Panc1 (cell line): ENCODE data around the gene KRTAP1-4. TPM values are rescaled to one million over a fixed set of nuclear protein-coding genes. Genes with fewer than 3 reads are reported as not detected.
"Not testable (repeated sequence)": the region's sequence is repeated elsewhere in the genome, so short reads cannot be mapped to it uniquely, and the experiment has no call there.

Experiments used
- ATAC-seq: fragments of 200-7000 bp; cut with Tn5 transposase; 2 replicates; pipeline ENCODE4 v1.9.1; 2020; ENCODE audit warnings: mild to moderate bottlenecking, moderate library complexity
- BruUV-seq: library from RNA; stranded (reverse); fragments of 400-500 nt; replicated peaks from 2 replicates; lab custom pipeline; 2021; lab: Mats Ljungman, UMichigan
- CTCF ChIA-PET: fragments of 300-600 bp; sonication (Branson Sonifier 250); formaldehyde crosslinking; loops from one replicate; lab custom pipeline; 2022; ENCODE audit warnings: antibody characterized with exemption; lab: Charles Lee
- POLR2A ChIA-PET: fragments of 300-600 bp; sonication (Branson Sonifier 250); formaldehyde crosslinking; loops from one replicate; lab custom pipeline; 2022; ENCODE audit warnings: antibody characterized with exemption; lab: Charles Lee
- DNase-seq: peaks from one replicate; pipeline ENCODE4 v3.0.0-alpha.2; 2010; ENCODE audit warnings: low read depth, low spot score
- H3K27ac ChIP-seq: 2 replicates; pipeline ENCODE4 v1.5.1; 2011; ENCODE audit warnings: mild to moderate bottlenecking, low read length, inconsistent platforms
- H3K27me3 ChIP-seq: fragments of 200-500 bp; sonication (Bioruptor generic); 2 replicates; pipeline ENCODE4 v1.6.0; 2014; ENCODE audit warnings: low read length, inconsistent platforms; ENCODE audit not compliant: control insufficient read depth, insufficient read depth
- H3K36me3 ChIP-seq: fragments of 200-500 bp; sonication (Bioruptor generic); 2 replicates; pipeline ENCODE4 v1.5.1; 2014; ENCODE audit warnings: inconsistent platforms, mild to moderate bottlenecking, low read length, moderate library complexity; ENCODE audit not compliant: control insufficient read depth, insufficient read depth
- H3K4me1 ChIP-seq: 2 replicates; pipeline ENCODE4 v1.5.1; 2011; ENCODE audit warnings: inconsistent platforms, mild to moderate bottlenecking, low read length, moderate library complexity; ENCODE audit not compliant: control insufficient read depth, insufficient read depth
- H3K4me3 ChIP-seq, 2 experiments: 2 replicates each; pipeline ENCODE4 v1.5.1; 2011 to 2012; ENCODE audit warnings: low read depth in 2 of 2, low read length in 2 of 2, mild to moderate bottlenecking in 2 of 2, inconsistent platforms in 1 of 2, moderate library complexity in 1 of 2
- H3K9me3 ChIP-seq: fragments of 200-500 bp; sonication (Bioruptor generic); 2 replicates; pipeline ENCODE4 v1.5.1; 2014; ENCODE audit warnings: low read depth, mild to moderate bottlenecking, inconsistent platforms, low read length, moderate library complexity; ENCODE audit not compliant: control insufficient read depth, insufficient read depth
- CTCF ChIP-seq: fragments of 450-650 bp; IDR thresholded peaks from 2 replicates; pipeline ENCODE4 v1.5.1; 2017; ENCODE audit warnings: mild to moderate bottlenecking
- POLR2AphosphoS5 ChIP-seq: IDR thresholded peaks from 2 replicates; pipeline ENCODE4 v1.6.1; 2012; ENCODE audit warnings: mild to moderate bottlenecking, low read depth, low read length, moderate library complexity
- REST ChIP-seq, 2 experiments: IDR thresholded peaks; 2 replicates each; pipeline ENCODE4 v1.6.1; 2011 to 2012; ENCODE audit warnings: low read depth in 2 of 2, control low read depth in 1 of 2, low read length in 1 of 2, mild to moderate bottlenecking in 1 of 2, moderate library complexity in 1 of 2; ENCODE audit not compliant: insufficient read depth in 1 of 2
- SIN3A ChIP-seq: IDR thresholded peaks from 2 replicates; pipeline ENCODE4 v1.6.1; 2012; ENCODE audit warnings: low read depth, mild to moderate bottlenecking, low read length, moderate library complexity, borderline replicate concordance; ENCODE audit not compliant: insufficient read depth
- TCF7L2 ChIP-seq: IDR thresholded peaks from 2 replicates; pipeline ENCODE4 v1.6.1; 2011; ENCODE audit warnings: mild to moderate bottlenecking, low read depth, low read length, inconsistent platforms
- in situ Hi-C: cut with HindIII; loops from 2 replicates; pipeline ENCODE4 v1.10.0; 2016; ENCODE audit warnings: low sequenced_read_pairs, low pct_unique_long_range_greater_than_20kb
- intact Hi-C: fragments of 100-400 bp; cut with micrococcal nuclease; formaldehyde crosslinking; loops from one replicate; pipeline ENCODE4 v1.10.0; 2022; ENCODE audit not compliant: unreplicated experiment
- total RNA-seq: library from RNA; stranded (reverse); gene quantifications from one replicate; pipeline ENCODE4 v1.2.1, GENCODE V29; 2021; ENCODE audit not compliant: unreplicated experiment

KRTAP1-4 gene
- total RNA-seq, 1 experiment from 2014 or later, result not detected

- H3K27ac ChIP-seq, H3K36me3 ChIP-seq, BruUV-seq, in situ Hi-C loops, H3K4me3 ChIP-seq, H3K4me1 ChIP-seq, POLR2A ChIA-PET, H3K9me3 ChIP-seq, H3K27me3 ChIP-seq, CTCF ChIA-PET, intact Hi-C loops, ATAC-seq, DNase-seq: not testable (repeated sequence)
Measured at GRCh38 chr17:41034346-41034935, 4.4 kb upstream of the KRTAP1-4 start, which contains the start of gene KRTAP1-3. Gene KRTAP1-3, minus strand, starts transcription at chr17:41034874. Its CDS starts 53 bp downstream, at chr17:41034821.

GRCh38 chr17:41026715-41027471, 3.1 kb downstream of the KRTAP1-4 start, which contains the start of gene KRTAP1-5:
Gene KRTAP1-5, minus strand, starts transcription at chr17:41027208. Its CDS starts 53 bp downstream, at chr17:41027155.
- intact Hi-C loops, result no loop called here
- Histone ChIP-seq H3K36me3 (no peaks in the 10 kb centered on the region), H3K4me3 (no peak within 1 kb of the TSS), H3K4me1 (no peaks in the 10 kb centered on the region), H3K27me3 (peaks cover 8% of the 10 kb centered on the region; the same call in 1 of the 2 replicates), H3K9me3 (no peaks in the 10 kb centered on the region), H3K27ac (no peak within 1 kb of the TSS)
- in situ Hi-C loops, result no loop called here
- BruUV-seq, result no TSS peak
- CTCF ChIA-PET, result no interaction called here
- DNase-seq (no peak), ATAC-seq (no peak)
- TF ChIP-seq SIN3A, result no peak
- no peak for TF ChIP-seq POLR2AphosphoS5
- no peak for TF ChIP-seq TCF7L2
- no peak for TF ChIP-seq REST (IDR thresholded peaks at IDR 0.05; ENCODE audit: insufficient read depth in 1 of 2, low read depth in 2 of 2, low read length in 1 of 2)
- TF ChIP-seq CTCF, result no peak
- POLR2A ChIA-PET, result no interaction called here

- no TSS peak for BruUV-seq
- intact Hi-C loops, result no loop called here
- TF ChIP-seq TCF7L2 (no peak), POLR2AphosphoS5 (no peak), REST (IDR thresholded peaks at IDR 0.05; ENCODE audit: insufficient read depth in 1 of 2, low read depth in 2 of 2, low read length in 1 of 2) (no peak), SIN3A (no peak), CTCF (no peak)
- Histone ChIP-seq H3K27me3 (peaks cover 8% of the 10 kb centered on the region; the same call in 1 of the 2 replicates), H3K36me3 (no peaks in the 10 kb centered on the region), H3K4me3 (no peak overlapping the region), H3K27ac (no peak overlapping the region), H3K9me3 (no peaks in the 10 kb centered on the region), H3K4me1 (no peaks in the 10 kb centered on the region)
- POLR2A ChIA-PET, result no interaction called here
- DNase-seq (no peak), ATAC-seq (no peak)
- in situ Hi-C loops, result no loop called here
- CTCF ChIA-PET, result no interaction called here
Measured at GRCh38 chr17:41024697-41025096, 5.3 kb downstream of the KRTAP1-4 start.
